GM23338 (cell line): ENCODE data around the gene CGREF1. TPM values are rescaled to one million over a fixed set of nuclear protein-coding genes. Genes with fewer than 3 reads are reported as not detected.

ENCODE experiments used
- ATAC-seq: fragments of 200-7000 bp; cut with Tn5 transposase; 3 replicates; pipeline ENCODE4 v1.9.1; 2020
- DNase-seq: peaks from one replicate; pipeline ENCODE4 v3.0.0-alpha.2; 2015; ENCODE audit warnings: low spot score
- H2AFZ ChIP-seq: fragments of 200-600 bp; sonication (generic); 2 replicates; pipeline ENCODE4 v1.8.0; 2016; ENCODE audit warnings: antibody characterized with exemption, mild to moderate bottlenecking, moderate library complexity
- H3F3A ChIP-seq: fragments of 200-600 bp; sonication (generic); replicated peaks from 2 replicates; pipeline ENCODE4 v1.8.0; 2017; ENCODE audit warnings: antibody characterized with exemption, mixed run types, low read depth
- H3K27ac ChIP-seq: fragments of 200-600 bp; sonication (generic); 2 replicates; pipeline ENCODE4 v1.6.1; 2016; ENCODE audit warnings: low read depth
- H3K27me3 ChIP-seq: fragments of 200-600 bp; sonication (generic); 2 replicates; pipeline ENCODE4 v1.8.0; 2016; ENCODE audit warnings: mild to moderate bottlenecking, mixed run types, moderate library complexity; ENCODE audit not compliant: insufficient read depth
- H3K36me3 ChIP-seq: fragments of 200-600 bp; sonication (generic); 2 replicates; pipeline ENCODE4 v1.8.0; 2016; ENCODE audit warnings: mild to moderate bottlenecking; ENCODE audit not compliant: insufficient read depth
- H3K4me1 ChIP-seq: fragments of 200-600 bp; sonication (generic); 2 replicates; pipeline ENCODE4 v1.8.0; 2016; ENCODE audit warnings: mild to moderate bottlenecking, moderate library complexity; ENCODE audit not compliant: insufficient read depth
- H3K4me2 ChIP-seq: fragments of 200-600 bp; sonication (generic); 2 replicates; pipeline ENCODE4 v1.7.1; 2017; ENCODE audit warnings: mixed run types
- H3K4me3 ChIP-seq: fragments of 200-600 bp; sonication (generic); 2 replicates; pipeline ENCODE4 v1.6.1; 2016; ENCODE audit warnings: mixed run types
- H3K79me2 ChIP-seq: fragments of 200-600 bp; sonication (generic); replicated peaks from 2 replicates; pipeline ENCODE4 v1.8.0; 2017; ENCODE audit warnings: mild to moderate bottlenecking; ENCODE audit not compliant: insufficient read depth
- H3K9me2 ChIP-seq: fragments of 200-600 bp; sonication (generic); 2 replicates; pipeline ENCODE4 v1.8.0; 2017; ENCODE audit not compliant: insufficient read depth
- H4K20me1 ChIP-seq: fragments of 200-600 bp; sonication (generic); replicated peaks from 2 replicates; pipeline ENCODE4 v1.8.0; 2017; ENCODE audit warnings: mild to moderate bottlenecking; ENCODE audit not compliant: insufficient read depth
- H3K27ac Mint-ChIP-seq: 2 replicates; pipeline ENCODE4 v1.8.0; 2020; ENCODE audit warnings: inconsistent platforms, mild to moderate bottlenecking, moderate library complexity, mixed read lengths
- H3K27me3 Mint-ChIP-seq: 3 replicates; pipeline ENCODE4 v1.8.0; 2022; ENCODE audit warnings: low read depth, mild to moderate bottlenecking, moderate library complexity, mixed read lengths, inconsistent platforms; ENCODE audit not compliant: insufficient read depth, poor library complexity
- H3K36me3 Mint-ChIP-seq: 3 replicates; pipeline ENCODE4 v1.8.0; 2021; ENCODE audit warnings: low read depth, mild to moderate bottlenecking, inconsistent platforms, moderate library complexity, mixed read lengths
- H3K4me1 Mint-ChIP-seq: 3 replicates; pipeline ENCODE4 v1.8.0; 2020; ENCODE audit warnings: mild to moderate bottlenecking, inconsistent platforms, mixed read lengths
- H3K4me3 Mint-ChIP-seq: 3 replicates; pipeline ENCODE4 v1.8.0; 2021; ENCODE audit warnings: moderate library complexity, mild to moderate bottlenecking, inconsistent platforms, mixed read lengths
- H3K9me3 Mint-ChIP-seq: 3 replicates; pipeline ENCODE4 v1.8.0; 2020; ENCODE audit warnings: moderate library complexity, mild to moderate bottlenecking, inconsistent platforms, mixed read lengths
- CREB1 ChIP-seq: fragments of 250-450 bp; sonication (Bioruptor Pico); IDR thresholded peaks from 2 replicates; pipeline ENCODE4 v1.5.0; 2020; ENCODE audit warnings: low read depth, mild to moderate bottlenecking, moderate library complexity
- EZH2 ChIP-seq: fragments of 200-600 bp; sonication (generic); IDR thresholded peaks from one replicate; pipeline ENCODE4 v1.8.0; 2017; ENCODE audit warnings: antibody characterized with exemption, mild to moderate bottlenecking, low read depth; ENCODE audit not compliant: unreplicated experiment
- EZH2phosphoT487 ChIP-seq: fragments of 200-600 bp; sonication (generic); IDR thresholded peaks from one replicate; pipeline ENCODE4 v1.8.1; 2018; ENCODE audit warnings: antibody characterized with exemption; ENCODE audit not compliant: unreplicated experiment
- STAT1 ChIP-seq: IDR thresholded peaks from one replicate; pipeline ENCODE4 v1.6.1; 2016; ENCODE audit warnings: antibody characterized with exemption; ENCODE audit not compliant: unreplicated experiment
- polyA plus RNA-seq: library from polyadenylated mRNA; unstranded; fragments of >200 nt; fragmentation: Nextera tagmentation; extraction: Ambion mirVana; gene quantifications from 2 replicates; pipeline ENCODE4 v1.2.1, GENCODE V29; 2016
- total RNA-seq: library from RNA; depleted of rRNA; stranded (reverse); fragments of >200 nt; shearing (Covaris generic); gene quantifications from 2 replicates; pipeline ENCODE4 v1.2.3, GENCODE V29; 2014
- TF ChIP-seq, protein P1 (sequence below): fragments of 250-450 bp; sonication (Bioruptor Pico); IDR thresholded peaks from 2 replicates; pipeline ENCODE4 v1.5.0; 2020; ENCODE audit warnings: mild to moderate bottlenecking, moderate library complexity
- TF ChIP-seq, protein P2 (sequence below): IDR thresholded peaks from one replicate; pipeline ENCODE4 v1.6.1; 2018; ENCODE audit warnings: antibody characterized with exemption; ENCODE audit not compliant: unreplicated experiment
- TF ChIP-seq, protein P3 (sequence below): IDR thresholded peaks from 2 replicates; pipeline ENCODE4 v1.6.1; 2016; ENCODE audit warnings: antibody characterized with exemption

CGREF1 gene
- total and polyA plus RNA-seq, 2 experiments from 2014 or later: 4.1 to 4.5 TPM

DNA sequence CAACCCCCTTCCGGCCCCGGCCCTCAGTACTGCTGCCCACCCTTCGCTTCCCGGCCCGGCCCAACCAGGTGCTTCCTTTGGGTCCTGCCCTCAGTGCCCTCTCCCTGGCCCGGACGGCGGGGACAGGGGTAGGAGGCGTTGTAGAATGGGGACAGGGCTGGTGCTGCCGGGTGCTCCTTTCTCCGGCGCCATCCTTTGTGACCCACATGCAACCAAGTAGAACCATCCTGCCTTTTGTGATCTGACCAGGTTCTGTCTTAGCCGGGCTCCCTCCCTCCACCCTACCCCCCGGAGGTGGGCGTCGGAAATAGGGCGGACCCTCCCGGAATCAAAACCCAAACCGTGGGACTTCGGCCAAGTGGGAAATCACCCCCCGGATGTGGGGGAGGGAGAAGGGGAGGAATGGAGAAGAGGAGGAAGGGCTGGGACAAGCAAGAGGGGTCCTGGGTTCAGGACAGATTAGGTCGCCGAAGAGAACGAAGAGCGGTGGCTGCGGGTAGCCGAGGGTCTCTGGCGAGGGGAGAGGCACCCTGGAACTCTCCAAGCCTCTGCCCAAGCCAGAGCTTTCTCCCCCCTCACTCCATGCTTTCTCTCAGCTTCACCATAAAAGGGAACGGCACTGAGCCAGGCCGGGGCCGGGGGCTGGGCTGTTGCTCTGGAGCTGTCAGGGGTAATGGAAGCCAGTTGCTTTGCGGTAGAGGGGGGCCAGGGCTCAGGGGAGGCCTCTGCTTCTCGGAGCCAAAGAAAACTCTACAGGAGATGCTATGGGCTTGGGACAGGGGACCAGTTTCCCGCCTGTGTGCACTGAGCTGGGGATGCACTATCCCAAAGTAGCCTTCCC is 46.7 kb downstream of the CGREF1 start:
- peaks cover 19% of the 10 kb centered on the region for H3K27me3 Mint-ChIP-seq
- peak overlapping the region; percentile 99 for H3K4me2 ChIP-seq
- peak overlapping the region; percentile 96 for H3K4me3 Mint-ChIP-seq
- H2AFZ ChIP-seq: peak overlapping the region; percentile 92
- H3K79me2 ChIP-seq: peaks cover 19% of the 10 kb centered on the region
- H3K27ac Mint-ChIP-seq: peak overlapping the region; percentile 88
- DNase-seq: peak; percentile 68
- H3F3A ChIP-seq: peaks cover 7% of the 10 kb centered on the region; the same call in 1 of the 2 replicates
- H3K27me3 ChIP-seq: no peaks in the 10 kb centered on the region
- peaks cover 19% of the 10 kb centered on the region for H3K4me1 ChIP-seq
- H3K9me2 ChIP-seq: no peaks in the 10 kb centered on the region
- peak overlapping the region; percentile 95 for H3K27ac ChIP-seq
- H3K9me3 Mint-ChIP-seq: no peaks in the 10 kb centered on the region; the same call in 2 of the 3 replicates
- peak; percentile 74 for ATAC-seq
- H3K4me3 ChIP-seq: peak overlapping the region; percentile 100
- H4K20me1 ChIP-seq: peaks cover 7% of the 10 kb centered on the region
- H3K4me1 Mint-ChIP-seq: peaks cover 15% of the 10 kb centered on the region
- no peak for TF ChIP-seq CREB1 (CRISPR knock-in tag)
- no peak for TF ChIP-seq EZH2
- TF ChIP-seq, protein P1, sequence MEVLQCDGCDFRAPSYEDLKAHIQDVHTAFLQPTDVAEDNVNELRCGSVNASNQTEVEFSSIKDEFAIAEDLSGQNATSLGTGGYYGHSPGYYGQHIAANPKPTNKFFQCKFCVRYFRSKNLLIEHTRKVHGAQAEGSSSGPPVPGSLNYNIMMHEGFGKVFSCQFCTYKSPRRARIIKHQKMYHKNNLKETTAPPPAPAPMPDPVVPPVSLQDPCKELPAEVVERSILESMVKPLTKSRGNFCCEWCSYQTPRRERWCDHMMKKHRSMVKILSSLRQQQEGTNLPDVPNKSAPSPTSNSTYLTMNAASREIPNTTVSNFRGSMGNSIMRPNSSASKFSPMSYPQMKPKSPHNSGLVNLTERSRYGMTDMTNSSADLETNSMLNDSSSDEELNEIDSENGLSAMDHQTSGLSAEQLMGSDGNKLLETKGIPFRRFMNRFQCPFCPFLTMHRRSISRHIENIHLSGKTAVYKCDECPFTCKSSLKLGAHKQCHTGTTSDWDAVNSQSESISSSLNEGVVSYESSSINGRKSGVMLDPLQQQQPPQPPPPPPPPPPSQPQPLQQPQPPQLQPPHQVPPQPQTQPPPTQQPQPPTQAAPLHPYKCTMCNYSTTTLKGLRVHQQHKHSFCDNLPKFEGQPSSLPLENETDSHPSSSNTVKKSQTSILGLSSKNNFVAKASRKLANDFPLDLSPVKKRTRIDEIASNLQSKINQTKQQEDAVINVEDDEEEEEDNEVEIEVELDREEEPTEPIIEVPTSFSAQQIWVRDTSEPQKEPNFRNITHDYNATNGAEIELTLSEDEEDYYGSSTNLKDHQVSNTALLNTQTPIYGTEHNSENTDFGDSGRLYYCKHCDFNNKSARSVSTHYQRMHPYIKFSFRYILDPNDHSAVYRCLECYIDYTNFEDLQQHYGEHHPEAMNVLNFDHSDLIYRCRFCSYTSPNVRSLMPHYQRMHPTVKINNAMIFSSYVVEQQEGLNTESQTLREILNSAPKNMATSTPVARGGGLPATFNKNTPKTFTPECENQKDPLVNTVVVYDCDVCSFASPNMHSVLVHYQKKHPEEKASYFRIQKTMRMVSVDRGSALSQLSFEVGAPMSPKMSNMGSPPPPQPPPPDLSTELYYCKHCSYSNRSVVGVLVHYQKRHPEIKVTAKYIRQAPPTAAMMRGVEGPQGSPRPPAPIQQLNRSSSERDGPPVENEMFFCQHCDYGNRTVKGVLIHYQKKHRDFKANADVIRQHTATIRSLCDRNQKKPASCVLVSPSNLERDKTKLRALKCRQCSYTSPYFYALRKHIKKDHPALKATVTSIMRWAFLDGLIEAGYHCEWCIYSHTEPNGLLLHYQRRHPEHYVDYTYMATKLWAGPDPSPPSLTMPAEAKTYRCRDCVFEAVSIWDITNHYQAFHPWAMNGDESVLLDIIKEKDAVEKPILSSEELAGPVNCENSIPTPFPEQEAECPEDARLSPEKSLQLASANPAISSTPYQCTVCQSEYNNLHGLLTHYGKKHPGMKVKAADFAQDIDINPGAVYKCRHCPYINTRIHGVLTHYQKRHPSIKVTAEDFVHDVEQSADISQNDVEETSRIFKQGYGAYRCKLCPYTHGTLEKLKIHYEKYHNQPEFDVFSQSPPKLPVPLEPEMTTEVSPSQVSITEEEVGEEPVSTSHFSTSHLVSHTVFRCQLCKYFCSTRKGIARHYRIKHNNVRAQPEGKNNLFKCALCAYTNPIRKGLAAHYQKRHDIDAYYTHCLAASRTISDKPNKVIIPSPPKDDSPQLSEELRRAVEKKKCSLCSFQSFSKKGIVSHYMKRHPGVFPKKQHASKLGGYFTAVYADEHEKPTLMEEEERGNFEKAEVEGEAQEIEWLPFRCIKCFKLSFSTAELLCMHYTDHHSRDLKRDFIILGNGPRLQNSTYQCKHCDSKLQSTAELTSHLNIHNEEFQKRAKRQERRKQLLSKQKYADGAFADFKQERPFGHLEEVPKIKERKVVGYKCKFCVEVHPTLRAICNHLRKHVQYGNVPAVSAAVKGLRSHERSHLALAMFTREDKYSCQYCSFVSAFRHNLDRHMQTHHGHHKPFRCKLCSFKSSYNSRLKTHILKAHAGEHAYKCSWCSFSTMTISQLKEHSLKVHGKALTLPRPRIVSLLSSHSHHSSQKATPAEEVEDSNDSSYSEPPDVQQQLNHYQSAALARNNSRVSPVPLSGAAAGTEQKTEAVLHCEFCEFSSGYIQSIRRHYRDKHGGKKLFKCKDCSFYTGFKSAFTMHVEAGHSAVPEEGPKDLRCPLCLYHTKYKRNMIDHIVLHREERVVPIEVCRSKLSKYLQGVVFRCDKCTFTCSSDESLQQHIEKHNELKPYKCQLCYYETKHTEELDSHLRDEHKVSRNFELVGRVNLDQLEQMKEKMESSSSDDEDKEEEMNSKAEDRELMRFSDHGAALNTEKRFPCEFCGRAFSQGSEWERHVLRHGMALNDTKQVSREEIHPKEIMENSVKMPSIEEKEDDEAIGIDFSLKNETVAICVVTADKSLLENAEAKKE (CRISPR knock-in tag): no peak
- TF ChIP-seq, protein P2, sequence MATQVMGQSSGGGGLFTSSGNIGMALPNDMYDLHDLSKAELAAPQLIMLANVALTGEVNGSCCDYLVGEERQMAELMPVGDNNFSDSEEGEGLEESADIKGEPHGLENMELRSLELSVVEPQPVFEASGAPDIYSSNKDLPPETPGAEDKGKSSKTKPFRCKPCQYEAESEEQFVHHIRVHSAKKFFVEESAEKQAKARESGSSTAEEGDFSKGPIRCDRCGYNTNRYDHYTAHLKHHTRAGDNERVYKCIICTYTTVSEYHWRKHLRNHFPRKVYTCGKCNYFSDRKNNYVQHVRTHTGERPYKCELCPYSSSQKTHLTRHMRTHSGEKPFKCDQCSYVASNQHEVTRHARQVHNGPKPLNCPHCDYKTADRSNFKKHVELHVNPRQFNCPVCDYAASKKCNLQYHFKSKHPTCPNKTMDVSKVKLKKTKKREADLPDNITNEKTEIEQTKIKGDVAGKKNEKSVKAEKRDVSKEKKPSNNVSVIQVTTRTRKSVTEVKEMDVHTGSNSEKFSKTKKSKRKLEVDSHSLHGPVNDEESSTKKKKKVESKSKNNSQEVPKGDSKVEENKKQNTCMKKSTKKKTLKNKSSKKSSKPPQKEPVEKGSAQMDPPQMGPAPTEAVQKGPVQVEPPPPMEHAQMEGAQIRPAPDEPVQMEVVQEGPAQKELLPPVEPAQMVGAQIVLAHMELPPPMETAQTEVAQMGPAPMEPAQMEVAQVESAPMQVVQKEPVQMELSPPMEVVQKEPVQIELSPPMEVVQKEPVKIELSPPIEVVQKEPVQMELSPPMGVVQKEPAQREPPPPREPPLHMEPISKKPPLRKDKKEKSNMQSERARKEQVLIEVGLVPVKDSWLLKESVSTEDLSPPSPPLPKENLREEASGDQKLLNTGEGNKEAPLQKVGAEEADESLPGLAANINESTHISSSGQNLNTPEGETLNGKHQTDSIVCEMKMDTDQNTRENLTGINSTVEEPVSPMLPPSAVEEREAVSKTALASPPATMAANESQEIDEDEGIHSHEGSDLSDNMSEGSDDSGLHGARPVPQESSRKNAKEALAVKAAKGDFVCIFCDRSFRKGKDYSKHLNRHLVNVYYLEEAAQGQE: no peak
- TF ChIP-seq, protein P3, sequence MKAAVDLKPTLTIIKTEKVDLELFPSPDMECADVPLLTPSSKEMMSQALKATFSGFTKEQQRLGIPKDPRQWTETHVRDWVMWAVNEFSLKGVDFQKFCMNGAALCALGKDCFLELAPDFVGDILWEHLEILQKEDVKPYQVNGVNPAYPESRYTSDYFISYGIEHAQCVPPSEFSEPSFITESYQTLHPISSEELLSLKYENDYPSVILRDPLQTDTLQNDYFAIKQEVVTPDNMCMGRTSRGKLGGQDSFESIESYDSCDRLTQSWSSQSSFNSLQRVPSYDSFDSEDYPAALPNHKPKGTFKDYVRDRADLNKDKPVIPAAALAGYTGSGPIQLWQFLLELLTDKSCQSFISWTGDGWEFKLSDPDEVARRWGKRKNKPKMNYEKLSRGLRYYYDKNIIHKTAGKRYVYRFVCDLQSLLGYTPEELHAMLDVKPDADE: no peak
- no peak for TF ChIP-seq STAT1
- TF ChIP-seq EZH2phosphoT487: no peak
- H3K36me3 ChIP-seq: peaks cover 3% of the 10 kb centered on the region; the same call in 1 of the 2 replicates
- H3K36me3 Mint-ChIP-seq: peaks cover 32% of the 10 kb centered on the region
